Parathyroid adenoma (tissue), 2 donors: ENCODE measurements around the gene SPATA2.
"Not testable (repeated sequence)": the region's sequence is repeated elsewhere in the genome, so short reads cannot be mapped to it uniquely, and the experiment has no call there.

Source experiments
- H2AFZ ChIP-seq: fragments of 300-600 bp; sonication (generic); one replicate; pipeline ENCODE4 v1.7.0; 2017; ENCODE audit warnings: antibody characterized with exemption, mild to moderate bottlenecking
- H3K27ac ChIP-seq: fragments of 300-600 bp; sonication (generic); one replicate; pipeline ENCODE4 v1.7.0; 2017
- H3K27me3 ChIP-seq: fragments of 300-600 bp; sonication (generic); one replicate; pipeline ENCODE4 v1.7.0; 2017; ENCODE audit warnings: low read length; ENCODE audit not compliant: control insufficient read depth, insufficient read depth
- H3K36me3 ChIP-seq: fragments of 300-600 bp; sonication (generic); one replicate; pipeline ENCODE4 v1.7.0; 2017; ENCODE audit warnings: low read length; ENCODE audit not compliant: control insufficient read depth, insufficient read depth
- H3K4me1 ChIP-seq: fragments of 300-600 bp; sonication (generic); one replicate; pipeline ENCODE4 v1.7.0; 2017; ENCODE audit warnings: control low read depth
- H3K4me2 ChIP-seq: fragments of 300-600 bp; sonication (generic); one replicate; pipeline ENCODE4 v1.7.0; 2017; ENCODE audit warnings: low read length
- H3K4me3 ChIP-seq: fragments of 300-600 bp; sonication (generic); one replicate; pipeline ENCODE4 v1.7.0; 2017; ENCODE audit warnings: low read depth, low read length
- H3K79me2 ChIP-seq: fragments of 300-600 bp; sonication (generic); one replicate; pipeline ENCODE4 v1.7.0; 2017; ENCODE audit warnings: control low read depth
- H3K9ac ChIP-seq: fragments of 300-600 bp; sonication (generic); one replicate; pipeline ENCODE4 v1.7.0; 2017; ENCODE audit warnings: mild to moderate bottlenecking
- H3K9me3 ChIP-seq: fragments of 300-600 bp; sonication (generic); one replicate; pipeline ENCODE4 v1.7.0; 2017; ENCODE audit warnings: low read length; ENCODE audit not compliant: control insufficient read depth
- CTCF ChIP-seq: fragments of 300-600 bp; sonication (generic); IDR thresholded peaks from one replicate; pipeline ENCODE4 v1.7.0; 2017; ENCODE audit warnings: antibody characterized with exemption, mild to moderate bottlenecking
- donor health status: primary hyperparathyroidism.

Gene SPATA2

DNA sequence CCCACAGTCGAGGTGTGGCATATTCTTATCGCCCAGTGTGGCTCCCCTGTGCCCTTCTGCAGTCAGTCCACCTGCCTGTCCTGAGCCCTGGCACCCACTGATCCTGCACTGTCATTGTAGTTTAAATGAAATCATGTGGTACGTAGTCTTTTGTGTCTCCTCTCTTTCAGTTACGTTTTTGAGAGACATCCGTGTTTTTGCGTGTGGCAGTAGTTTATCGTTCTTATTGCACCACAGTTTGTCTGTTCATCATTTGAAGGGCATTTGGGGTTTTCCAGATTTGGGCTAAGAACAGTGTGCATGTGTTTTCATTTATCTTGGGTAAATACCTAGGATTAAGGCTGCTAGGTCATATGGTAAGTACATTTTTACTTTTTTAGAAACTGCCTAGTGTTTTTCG lies 49.3 kb downstream of the SPATA2 start:
- no peak overlapping the region for H3K27ac ChIP-seq
- H3K4me1 ChIP-seq, result peaks cover 1% of the 10 kb centered on the region
- H3K9me3 ChIP-seq, result no peaks in the 10 kb centered on the region
- no peak overlapping the region for H2AFZ ChIP-seq
- no peaks in the 10 kb centered on the region for H3K27me3 ChIP-seq
- no peak for TF ChIP-seq CTCF
- no peak overlapping the region for H3K4me2 ChIP-seq
- no peaks in the 10 kb centered on the region for H3K36me3 ChIP-seq
- no peak overlapping the region for H3K4me3 ChIP-seq
- no peak overlapping the region for H3K9ac ChIP-seq
- no peaks in the 10 kb centered on the region for H3K79me2 ChIP-seq

DNA sequence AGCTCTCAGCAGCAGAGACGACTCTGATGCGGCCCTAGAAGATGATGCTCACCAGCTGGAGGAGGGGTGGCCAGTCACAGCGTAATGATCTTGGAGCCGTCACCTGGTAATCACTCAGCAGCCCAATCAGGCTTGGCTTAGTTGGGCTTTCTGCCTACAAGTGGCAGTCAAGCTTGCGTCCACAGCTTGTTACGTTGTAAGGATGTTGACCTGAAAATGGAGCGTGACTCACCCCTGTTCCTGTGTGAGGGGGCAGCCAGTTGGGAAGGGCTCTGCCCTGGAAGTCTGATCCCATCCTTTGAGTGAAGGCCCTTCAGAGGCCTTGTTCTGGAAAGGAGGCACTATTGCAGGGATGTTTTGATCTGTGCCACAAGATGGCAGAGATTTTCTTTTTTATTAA lies 49.8 kb downstream of the SPATA2 start:
- Histone ChIP-seq H3K4me1 (no peaks in the 10 kb centered on the region), H3K9me3 (no peaks in the 10 kb centered on the region), H3K36me3 (no peaks in the 10 kb centered on the region), H3K4me3 (no peak overlapping the region), H3K79me2 (no peaks in the 10 kb centered on the region), H3K27me3 (no peaks in the 10 kb centered on the region), H3K27ac (no peak overlapping the region), H2AFZ (no peak overlapping the region), H3K4me2 (no peak overlapping the region), H3K9ac (no peak overlapping the region)
- no peak for TF ChIP-seq CTCF

DNA sequence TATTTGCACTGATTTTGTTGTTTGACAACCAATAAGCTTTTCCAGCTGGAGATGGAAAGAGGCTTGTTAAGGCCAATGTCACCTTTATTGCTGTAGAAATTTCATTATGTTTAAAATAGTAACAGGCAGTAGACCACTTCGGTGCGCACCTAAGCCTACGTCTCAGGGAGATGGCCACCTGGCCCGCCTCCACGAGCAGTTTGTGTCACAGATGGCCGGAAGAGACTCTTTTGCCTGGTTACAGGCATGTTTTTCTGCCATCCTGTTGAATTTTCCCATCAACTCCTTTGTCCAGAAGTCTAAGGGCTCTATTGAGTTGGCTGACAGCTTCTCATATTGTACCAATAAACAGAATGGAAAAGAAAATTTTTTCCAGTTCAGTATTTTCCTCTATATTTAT lies 51.7 kb downstream of the SPATA2 start:
- Histone ChIP-seq H3K79me2 (no peaks in the 10 kb centered on the region), H3K36me3 (no peaks in the 10 kb centered on the region)
- TF ChIP-seq CTCF, result no peak

GRCh38 chr20:49862607-49863200 lies 52.6 kb downstream of the SPATA2 start:
- no peak for TF ChIP-seq CTCF
- H3K4me1 ChIP-seq, result no peaks in the 10 kb centered on the region
- H3K9me3 ChIP-seq, result no peaks in the 10 kb centered on the region
- no peak overlapping the region for H2AFZ ChIP-seq
- no peak overlapping the region for H3K4me3 ChIP-seq
- no peak overlapping the region for H3K9ac ChIP-seq
- no peak overlapping the region for H3K4me2 ChIP-seq
- H3K79me2 ChIP-seq, result no peaks in the 10 kb centered on the region
- no peak overlapping the region for H3K27ac ChIP-seq
- no peaks in the 10 kb centered on the region for H3K36me3 ChIP-seq
- no peaks in the 10 kb centered on the region for H3K27me3 ChIP-seq

More for the DNA sequence above, 51.7 kb downstream of the SPATA2 start:
- Histone ChIP-seq H3K27me3 (no peaks in the 10 kb centered on the region), H3K9ac (no peak overlapping the region), H3K9me3 (no peaks in the 10 kb centered on the region), H3K27ac (no peak overlapping the region), H3K4me3 (no peak overlapping the region), H3K4me1 (no peaks in the 10 kb centered on the region), H3K4me2 (no peak overlapping the region), H2AFZ (no peak overlapping the region)

DNA sequence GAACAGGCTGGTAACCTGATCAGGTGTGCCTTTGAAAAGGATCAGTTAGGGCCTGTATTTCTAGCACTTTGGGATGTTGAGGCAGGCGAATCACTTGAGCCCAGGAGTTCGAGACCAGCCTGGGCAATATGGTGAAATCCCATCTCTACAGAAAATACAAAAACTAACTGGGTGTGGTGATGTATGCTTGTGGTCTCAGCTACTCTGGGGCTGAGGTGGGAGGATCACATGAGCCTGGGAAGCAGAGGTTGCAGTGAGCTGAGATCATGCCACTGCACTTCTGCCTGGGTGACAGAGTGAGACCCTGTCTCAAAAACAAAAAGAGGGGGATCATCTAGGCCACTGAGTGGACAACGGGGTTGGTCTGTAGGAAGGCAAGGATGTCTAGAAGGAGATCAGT lies 54.1 kb downstream of the SPATA2 start:
- H3K27ac ChIP-seq, H3K9ac ChIP-seq, H3K27me3 ChIP-seq, H3K4me2 ChIP-seq, H3K4me1 ChIP-seq, H3K79me2 ChIP-seq, H3K36me3 ChIP-seq, H2AFZ ChIP-seq, H3K4me3 ChIP-seq, H3K9me3 ChIP-seq: not testable (repeated sequence)
